HG03460 (cell line): ENCODE measurements around the gene NTRK3.
"Not testable (repeated sequence)": the region's sequence is repeated elsewhere in the genome, so short reads cannot be mapped to it uniquely, and the experiment has no call there.

ENCODE experiments used
- ATAC-seq: cut with Tn5 transposase; IDR thresholded peaks from one replicate; pipeline ENCODE4 v1.9.1; 2021; ENCODE audit not compliant: unreplicated experiment

NTRK3 gene

DNA sequence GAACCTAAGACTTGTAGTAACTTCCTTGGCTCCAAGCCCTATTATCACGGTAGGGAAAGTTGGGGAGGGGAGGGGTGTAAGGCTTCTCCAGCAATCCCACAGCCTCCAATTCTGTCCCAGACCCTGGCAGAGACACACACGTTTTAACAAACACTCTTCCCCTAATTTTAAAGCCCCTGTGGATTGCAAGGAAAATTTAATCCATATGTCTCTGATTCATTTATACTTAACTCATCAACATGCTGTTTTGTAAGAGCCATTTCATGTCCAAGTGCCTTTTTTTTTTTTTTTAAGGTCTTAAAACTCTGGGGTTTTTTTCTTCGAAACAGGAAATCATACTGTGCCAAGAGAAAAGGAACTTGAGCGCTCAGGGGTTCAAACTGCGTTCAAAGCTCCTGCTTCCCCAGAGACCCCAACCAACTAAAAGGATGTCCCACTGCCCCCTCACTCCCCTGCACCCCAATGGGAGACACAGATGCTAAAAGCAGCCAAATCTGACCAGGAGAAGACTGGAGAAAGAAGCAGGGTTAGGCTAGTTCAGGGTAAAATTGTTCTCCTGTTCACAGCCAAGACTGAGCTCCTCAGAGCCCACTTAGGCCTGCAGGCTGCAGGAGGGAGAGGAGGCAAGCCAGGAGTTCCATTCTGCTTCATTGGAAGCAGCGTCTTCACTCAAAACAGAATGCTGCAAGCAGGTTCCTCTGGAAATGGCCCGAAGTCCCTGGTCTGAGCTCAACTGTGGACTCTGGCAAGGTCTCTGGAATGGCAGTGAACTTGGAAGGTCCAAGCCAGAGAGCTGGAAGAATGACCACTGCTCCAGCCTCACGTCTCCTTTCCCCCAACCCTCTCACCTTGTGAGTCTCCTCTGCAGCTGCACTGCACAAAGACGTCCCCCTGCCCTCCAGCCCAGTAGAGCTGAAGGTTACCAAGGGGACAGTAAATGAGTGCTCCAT is 172.5 kb downstream of the NTRK3 start:
- no peak for ATAC-seq

DNA sequence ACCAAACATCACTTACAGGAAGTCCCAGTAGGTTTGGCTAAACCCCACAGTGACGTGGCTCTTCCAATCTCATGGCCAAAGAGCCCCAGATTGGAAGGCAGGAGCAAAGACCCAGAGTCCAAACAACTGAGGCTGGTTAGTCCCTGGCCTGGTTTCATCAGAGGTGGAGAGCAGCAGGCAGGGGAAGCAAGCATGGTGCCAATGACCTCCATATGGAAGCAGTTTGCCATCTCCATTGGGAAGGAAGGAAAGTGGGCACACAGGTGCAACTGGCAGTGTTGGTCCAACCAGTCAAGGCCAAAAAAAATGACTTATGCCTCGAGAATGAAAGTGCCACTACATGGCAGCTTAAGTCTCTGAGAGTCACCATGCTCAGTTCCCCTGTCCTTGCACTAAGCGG is 175.9 kb downstream of the NTRK3 start:
- ATAC-seq = no peak

DNA sequence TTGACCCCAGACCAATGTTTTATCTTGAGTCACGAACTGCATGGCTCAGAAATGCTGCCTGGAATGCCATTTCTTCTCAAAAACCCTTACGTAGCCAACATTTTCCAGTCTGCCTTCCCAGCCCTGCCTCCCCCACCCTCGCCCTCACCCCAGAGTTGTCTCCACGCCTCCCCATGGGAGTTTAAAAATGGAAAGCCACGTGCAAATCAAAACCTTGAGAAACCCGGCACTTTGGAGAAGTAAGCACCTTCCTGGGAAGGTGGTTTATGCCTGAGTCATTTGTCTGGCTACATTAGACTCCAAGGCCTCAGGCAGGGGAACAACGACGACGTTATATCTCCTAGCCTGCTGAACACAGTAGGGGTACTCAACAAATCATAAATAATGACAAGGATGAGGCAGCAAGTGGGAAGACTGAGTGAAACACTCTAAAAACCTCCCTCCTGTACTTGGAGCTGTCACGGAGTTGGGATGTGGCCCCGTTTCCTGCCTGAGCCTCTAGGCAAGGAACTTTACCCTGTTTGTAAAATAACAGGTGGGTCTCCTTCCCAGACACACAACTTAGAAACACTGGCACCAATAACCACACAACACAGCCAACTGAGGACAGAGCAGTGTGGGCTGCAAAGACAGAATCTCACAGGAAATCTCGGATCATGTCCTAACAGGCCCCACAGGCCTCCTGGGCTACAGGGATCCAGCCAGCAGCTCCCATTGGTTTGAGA is 179.1 kb downstream of the NTRK3 start:
- no peak for ATAC-seq

DNA sequence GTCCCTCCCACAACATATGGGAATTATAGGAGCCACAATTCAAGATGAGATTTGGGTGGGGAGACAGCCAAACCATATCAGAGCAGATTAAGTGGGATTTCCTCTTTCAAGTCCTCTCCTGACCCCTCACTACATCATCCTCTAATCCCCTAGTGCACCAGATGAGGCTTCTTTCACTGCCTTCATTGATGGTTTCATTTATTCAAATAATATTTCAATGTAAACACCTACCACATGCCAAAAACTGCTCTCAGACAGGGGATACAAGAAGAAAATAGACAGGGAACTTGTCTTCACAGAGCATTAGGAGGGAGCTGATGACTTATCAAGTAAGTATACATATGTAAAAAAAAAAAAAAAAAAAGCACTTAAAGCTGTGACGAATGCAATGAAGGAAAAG is 180.2 kb downstream of the NTRK3 start:
- ATAC-seq = no peak

DNA sequence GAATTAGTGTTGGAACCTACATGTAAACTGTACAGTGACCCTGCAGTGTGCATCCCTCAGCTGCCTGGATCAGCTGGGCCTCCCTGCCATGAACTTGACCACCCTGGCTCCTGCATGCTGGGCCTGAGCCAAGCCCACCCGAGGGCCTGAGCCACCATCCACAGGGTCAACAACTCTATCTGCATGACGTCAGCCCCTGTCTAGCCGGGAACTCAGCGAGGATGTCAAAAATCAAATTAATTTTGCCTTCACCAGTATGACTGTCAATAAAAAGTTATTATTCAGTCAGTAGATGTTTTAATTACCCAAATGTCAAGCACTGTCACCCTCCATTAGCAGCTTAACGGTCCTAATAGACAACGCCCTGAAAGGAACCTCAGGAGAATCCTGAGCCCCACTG is 181.4 kb downstream of the NTRK3 start:
- no peak for ATAC-seq

DNA sequence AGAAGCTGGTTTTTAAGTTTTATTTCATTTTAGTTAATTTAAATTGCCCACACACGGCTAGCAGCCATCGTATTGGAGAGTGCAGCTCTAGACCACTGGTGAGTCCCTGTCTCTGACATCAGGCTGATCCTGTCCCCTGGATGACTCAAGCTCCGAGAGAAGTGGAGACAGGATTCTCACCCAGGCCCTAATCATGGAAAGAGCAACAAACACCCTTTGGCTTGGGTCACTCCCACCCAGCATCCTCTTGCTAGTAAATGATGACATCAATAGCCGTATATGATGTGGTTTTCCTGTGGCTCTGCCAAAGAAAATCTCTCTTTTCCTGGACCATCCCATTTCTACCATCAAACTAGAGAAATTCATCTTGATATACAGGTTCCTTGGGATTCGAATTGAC is 182.2 kb downstream of the NTRK3 start:
- no peak for ATAC-seq

DNA sequence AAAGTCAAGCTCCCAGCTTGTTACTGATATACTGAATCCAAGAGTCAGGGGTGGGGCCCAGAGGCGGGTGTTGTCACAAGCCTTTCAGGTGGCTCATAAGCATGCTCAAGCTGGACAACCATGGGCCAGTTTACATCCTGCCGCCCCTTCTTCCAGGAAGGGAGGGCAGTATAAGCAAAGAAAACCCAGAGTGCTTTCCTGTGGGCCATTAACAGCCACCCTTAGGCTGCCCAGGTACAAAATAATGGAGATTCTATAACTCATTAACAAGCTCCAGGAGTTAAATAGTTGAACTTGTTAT is 183.2 kb downstream of the NTRK3 start:
- ATAC-seq = no peak

DNA sequence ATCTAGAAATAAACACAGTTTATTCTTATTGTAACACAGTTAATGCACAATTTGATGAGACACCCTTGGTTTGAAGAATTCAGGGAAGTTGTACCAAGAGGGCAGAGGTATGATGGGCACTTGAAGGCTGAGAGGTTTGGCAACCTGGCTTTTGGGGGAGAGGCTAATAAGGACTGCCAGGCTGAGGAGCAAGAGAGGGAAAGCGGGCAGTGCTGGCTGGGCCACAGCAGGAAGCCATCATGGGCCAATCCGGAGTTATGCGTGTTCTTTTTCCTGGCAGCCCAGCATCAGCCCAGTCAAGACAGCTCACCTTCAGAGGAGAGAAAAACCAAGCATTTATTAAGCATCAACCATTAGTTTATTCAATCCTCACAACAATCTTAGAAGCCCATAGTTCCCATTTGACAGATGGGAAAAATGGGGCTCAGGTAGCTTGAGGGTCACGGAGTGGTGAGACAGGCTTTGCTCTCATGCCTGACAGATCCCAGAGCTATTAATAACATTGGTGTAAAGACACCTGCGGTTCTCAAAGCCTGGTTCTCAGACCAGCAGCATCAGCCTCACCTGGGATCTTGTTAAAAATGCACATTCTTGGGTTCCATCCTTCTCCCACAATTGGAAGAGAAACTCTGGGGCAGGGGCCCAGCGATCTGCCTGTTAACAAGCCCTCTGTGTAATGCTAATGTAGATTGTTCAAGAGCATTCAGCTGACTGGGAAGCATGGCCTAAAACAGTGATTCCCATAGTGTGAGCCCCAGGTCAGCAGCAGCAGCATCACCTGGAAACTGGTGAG is 183.7 kb downstream of the NTRK3 start:
- ATAC-seq = no peak

DNA sequence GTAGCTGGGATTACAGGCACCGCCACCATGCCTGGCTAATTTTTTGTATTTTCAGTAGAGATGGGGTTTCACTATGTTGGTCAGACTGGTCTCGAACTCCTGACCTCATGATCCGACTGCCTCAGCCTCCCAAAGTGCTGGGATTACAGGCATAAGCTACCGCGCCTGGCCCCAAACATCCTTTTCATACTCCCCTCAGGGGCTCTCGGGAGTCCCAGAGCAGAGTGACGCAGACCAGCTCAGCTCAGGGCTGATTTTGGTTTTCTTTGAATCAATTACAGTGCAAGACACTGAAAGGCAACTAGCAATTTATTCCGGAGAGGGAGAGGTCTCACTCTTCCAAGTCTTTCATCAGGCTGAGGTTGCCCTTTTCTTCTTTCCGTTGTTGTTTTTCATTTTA is 184.4 kb downstream of the NTRK3 start:
- not testable (repeated sequence) for ATAC-seq

DNA sequence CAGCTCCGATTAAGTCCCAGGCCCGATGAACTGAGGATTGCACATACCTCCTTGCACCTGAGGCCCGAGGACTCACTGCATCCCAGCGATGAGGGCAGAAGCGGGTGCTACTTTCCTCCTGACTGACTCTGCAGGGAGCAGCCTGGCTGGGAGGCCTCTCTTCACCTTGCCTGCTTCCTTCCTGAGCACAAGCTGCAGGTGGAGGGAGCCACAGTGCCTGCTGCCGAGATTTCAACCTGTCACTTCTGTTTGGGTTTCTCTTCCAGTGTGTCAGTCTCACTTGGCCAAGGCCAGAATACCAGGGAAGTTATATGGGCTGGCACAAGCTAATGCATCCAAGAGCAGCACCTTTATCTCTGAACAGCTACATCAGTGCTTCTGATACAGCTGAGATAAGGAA is 185.4 kb downstream of the NTRK3 start:
- no peak for ATAC-seq

DNA sequence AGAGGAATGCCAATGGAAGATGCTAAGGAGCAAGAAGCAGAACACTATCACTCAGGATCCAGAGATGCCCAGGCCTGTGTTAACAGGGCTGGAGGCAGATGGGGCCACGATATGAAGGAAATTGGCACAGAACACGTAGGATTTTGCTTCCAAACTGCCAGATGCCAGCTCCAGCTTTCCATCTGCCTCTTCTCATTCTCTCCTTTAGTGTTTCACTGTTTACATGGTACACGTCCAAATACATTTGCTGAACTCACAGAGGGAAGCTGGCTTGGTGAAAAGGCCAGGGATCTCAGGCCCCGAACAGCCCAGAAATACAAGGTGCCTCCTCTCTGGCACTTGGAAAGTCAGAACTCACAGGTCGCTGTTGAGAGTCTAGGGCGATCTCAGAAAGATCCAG is 187.0 kb downstream of the NTRK3 start:
- no peak for ATAC-seq

DNA sequence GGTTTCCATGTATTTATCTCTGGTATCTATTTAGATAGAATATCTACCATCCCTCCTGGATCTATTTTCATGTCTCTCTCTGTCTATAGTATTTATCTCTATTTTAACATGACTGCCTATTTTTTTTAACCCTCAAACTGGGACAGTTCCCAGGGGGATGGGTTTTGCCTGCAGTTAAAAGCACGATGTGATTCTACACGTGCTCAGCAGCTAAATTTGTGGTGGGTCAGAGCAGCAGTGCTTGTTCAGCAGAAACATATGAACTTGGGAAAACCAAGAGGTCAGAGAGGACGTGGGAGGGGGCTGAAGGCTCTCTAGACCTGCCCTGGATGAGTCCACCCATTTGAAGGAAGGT is 189.2 kb downstream of the NTRK3 start:
- no peak for ATAC-seq

DNA sequence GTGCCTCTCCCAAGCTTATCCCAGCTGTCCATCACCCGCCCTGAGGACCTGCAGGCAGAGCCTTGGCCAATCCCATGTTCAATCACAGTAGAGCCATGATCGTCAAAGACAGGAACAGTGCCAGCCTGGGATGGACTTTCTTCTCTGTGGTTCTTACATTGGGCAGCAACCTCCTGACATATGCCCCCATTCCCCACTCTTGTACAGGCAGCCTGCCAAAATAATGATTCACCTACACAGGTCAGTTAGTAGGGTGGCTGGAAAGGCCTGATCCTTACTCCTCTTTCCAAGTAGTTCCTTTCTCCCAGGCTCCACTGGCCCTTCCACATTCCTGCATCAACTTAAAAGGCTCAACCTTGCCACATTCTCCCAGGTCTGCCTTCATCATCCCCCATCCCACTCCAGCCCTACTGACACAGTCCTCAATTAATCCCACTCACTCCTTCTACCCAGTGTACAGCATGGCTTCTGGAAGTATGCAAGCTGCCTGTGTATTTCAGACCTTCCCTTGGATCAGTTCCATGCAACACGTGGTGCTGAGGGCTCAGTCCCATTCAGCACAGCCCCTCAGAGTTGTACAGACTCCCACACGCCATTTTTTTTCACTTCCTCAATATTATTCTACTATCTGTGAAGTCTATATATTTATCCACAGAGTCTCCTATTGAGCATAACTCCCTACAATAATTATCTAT is 189.8 kb downstream of the NTRK3 start:
- ATAC-seq = no peak

DNA sequence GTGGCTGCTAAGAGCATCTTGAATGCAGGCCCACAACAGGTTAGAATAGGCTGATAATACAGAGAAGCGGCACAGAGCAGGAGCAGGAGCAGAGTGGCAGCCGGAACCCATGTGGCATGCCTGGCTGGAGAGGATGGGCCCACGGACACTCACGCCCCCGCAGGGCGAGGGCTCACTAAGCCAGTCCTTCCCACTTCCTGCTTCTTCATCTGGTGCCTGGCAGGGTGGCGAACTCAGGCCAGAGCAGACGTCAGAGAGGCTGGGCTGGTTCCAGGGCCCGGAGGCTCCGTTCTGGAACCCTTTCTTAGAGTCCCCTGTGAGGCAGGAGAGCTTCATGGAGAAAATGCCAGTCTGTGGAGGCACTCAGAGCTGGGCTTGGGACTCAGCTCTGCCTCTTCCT is 195.1 kb downstream of the NTRK3 start:
- ATAC-seq = no peak

DNA sequence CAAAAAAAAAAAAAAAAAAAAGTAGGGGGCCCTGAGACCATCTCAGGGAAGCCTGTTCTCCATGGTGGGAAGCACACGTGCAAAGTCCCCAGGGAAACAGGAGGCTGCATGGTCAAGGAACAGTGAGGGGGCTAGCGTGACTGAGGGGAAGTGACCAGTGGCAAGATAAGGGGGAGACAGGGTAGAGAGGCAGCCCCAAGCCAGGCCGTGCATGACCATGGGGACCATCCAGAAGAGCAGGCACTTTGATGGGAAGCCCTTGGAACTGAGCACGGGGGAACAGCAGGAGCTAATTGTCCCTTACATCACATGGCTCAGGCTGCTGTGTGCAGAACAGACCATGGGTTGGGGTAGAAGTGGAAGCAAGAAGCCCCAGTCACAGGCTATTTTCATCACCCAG is 196.2 kb downstream of the NTRK3 start:
- no peak for ATAC-seq

DNA sequence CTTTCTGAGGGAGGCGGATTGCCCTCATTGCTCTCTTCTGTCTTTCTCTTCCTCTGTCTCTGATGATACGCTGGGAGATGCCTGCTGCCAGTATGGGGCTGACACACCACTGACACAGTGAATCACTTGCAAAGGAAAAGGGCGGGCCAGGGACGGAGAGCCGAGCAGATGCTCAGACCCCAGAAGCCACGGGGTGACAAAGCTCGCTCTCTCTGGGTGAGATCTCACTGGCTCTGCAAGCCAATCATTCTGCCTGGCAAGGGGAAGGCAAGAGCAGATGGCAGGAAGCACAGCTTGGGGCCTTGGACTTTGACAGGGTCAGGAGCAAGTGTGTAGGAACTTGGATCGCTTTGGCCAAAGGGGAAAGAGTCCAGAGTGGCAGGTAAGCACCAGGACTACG is 198.7 kb downstream of the NTRK3 start:
- no peak for ATAC-seq

DNA sequence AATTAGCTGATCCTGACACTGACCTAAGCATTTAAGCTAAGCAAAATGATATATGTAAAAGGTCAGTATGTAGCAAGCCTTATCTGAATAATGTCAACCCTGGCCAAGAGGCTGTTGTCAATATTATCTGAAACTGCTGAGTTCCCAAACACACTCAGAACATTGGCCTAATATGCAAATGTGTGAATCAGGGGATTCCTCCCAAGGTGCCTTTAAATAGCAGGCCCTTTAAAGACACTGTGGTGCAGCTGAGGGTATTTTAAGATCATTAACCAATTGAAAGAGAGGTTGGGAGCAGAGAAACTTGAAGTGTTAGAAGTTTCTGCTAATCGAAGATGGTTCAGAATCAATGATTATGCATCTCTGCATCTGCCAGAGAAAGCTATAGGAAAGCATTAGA is 207.0 kb downstream of the NTRK3 start:
- ATAC-seq = peak; percentile 82

DNA sequence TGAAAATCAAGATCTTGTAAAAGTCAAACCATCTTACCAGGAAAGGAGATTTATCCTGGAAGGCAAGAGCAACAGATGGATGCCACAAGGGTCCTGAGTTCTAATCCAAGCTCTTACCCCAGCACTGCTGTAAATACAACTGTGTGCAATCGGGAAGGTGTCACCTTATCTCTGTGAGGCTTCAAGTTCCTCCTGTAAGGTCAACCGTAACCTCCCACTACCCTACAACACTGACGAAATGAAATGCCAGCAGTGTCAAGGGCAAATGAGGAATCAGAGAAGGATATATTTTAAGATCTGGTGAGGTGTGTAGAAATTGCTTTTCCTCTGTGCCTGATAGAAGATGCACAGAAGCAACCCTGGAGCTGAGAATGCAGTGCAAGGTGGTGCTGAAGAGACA is 207.8 kb downstream of the NTRK3 start:
- no peak for ATAC-seq

DNA sequence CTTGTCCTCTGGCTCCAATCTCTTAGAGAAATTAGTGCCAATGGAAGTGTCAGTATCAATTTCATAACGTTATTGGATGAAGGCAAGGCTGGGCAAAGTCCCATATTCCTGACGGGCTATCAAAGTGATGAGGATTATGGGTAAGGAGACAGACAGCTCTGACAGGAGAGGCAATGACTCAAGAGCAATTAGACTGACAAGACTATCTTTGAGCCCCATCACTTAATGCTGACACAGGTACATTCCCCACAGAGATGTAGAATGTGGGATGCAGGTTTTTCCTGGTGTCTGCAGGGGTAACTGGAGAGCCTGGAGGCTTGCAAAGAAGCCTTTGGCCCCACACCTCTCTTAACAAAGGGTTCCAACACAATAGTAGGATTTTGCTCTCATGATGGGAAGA is 208.3 kb downstream of the NTRK3 start:
- no peak for ATAC-seq

DNA sequence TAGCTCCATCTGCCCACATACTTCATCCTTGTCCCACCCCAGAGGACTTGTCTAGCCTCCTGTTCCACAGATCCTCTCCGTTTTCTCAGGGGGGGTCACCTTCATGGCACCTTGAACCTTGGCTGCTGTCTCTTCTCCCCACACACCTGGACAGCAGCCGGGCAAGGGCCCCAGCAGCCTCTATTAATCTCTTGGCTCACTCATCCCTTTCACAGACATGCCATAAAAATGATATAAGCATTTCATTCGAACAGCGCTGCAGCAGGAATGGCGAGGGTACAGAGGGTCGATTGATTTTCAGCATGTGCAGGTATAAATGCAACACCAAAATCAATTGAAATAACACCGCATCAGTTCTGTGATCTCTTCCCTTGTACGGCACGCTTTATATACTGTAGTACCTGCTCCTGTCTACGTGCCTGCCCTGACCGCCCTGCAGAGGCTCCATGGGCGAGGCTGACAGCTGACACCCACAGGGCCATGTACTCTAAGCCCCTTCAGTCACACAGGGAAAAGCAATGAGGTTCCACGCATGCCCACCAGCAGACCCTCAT is 209.9 kb downstream of the NTRK3 start:
- ATAC-seq = no peak

DNA sequence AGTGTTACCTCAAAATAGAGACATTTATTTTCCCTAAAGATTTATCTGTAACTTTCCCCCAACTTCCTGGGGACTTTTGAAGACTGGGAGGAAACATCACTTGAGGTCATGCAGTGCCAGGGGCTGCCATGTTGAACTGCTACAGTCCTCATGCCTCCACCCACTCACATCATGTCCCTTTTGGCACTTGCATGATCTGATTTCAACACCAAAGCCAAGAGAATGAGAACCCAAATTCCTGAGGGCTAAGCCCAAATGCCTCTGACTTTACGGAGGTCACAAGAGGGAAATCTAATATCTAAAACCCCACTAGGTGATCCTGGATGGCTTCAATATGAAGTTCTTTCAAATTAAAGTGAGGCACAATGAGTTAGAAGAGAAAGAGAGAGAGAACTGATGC is 213.1 kb downstream of the NTRK3 start:
- no peak for ATAC-seq
